Adrenal gland (tissue), 5 donors: ENCODE measurements around the gene BCL7A.

Experiments used
- CTCF ChIP-seq, 6 experiments: fragments of 450-650 bp in 4 of 6; fragments of 200-600 bp in 2 of 6; sonication (generic) in 1 of 6; IDR thresholded peaks; 1 replicate in 5 of 6; 2 replicates in 1 of 6; pipeline versions ENCODE4 v1.5.1 to v1.8.0; 2016 to 2021; ENCODE audit warnings: antibody characterized with exemption in 6 of 6, mild to moderate bottlenecking in 2 of 6, moderate library complexity in 1 of 6
- POLR2A ChIP-seq, 2 donors: fragments of 450-650 bp; IDR thresholded peaks; one replicate each; pipeline ENCODE4 v1.6.1; 2017; ENCODE audit warnings: antibody characterized with exemption in 2 of 2, mild to moderate bottlenecking in 2 of 2, moderate library complexity in 1 of 2
- donor health status: DM: no; HTN: no; CAD: no.

- no peak for TF ChIP-seq CTCF (IDR thresholded peaks at IDR 0.05)
- TF ChIP-seq POLR2A (IDR thresholded peaks at IDR 0.05), result no peak
Observed at GRCh38 chr12:122006186-122006926, 15.3 kb upstream of the BCL7A start.
